ENCODE measurements around the gene MAGI1.

The MAGI1 gene

DNA sequence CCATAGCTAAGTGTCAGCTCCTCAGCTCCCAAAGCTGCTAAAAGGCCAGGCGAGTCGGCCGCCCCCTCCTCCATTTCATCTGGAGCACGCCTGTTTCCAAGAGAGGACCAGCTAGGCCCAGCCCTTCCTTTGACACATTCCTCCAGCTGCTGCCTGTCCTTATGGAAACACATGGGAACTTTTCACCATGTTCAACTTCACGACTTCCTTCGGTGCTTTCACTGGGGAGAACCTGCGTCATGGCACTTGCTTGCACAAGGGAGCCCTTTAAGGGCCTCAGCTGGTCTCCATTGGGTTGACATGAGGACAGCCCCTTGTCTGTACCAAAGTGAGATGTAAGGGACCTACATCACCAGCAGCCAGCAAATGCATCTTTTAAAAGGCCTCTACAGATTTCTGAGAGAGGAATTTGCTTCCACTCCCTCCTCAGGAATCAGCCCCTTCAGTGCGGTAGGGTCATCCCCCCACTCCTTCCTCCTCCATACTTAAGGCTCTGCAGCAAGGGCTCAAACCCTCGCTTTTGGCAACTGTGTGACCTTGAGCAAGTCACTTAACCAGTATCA, 2.1 kb downstream of the MAGI1 start:
- Histone ChIP-seq H3K4ac (ENCODE audit: low read depth in 1 of 2, low read length in 2 of 2) (no peak overlapping the region), H2AFZ (ENCODE audit: low read depth, low read length) (no peak overlapping the region), H3K36me3 (ENCODE audit: control insufficient read depth in 1 of 2, insufficient read depth in 2 of 2, low read depth in 1 of 2, low read length in 2 of 2) (no peaks in the 10 kb centered on the region), H3K27me3 (ENCODE audit: control insufficient read depth in 1 of 2, insufficient read depth in 1 of 2, low read length in 2 of 2) (no peaks in the 10 kb centered on the region), H2AK5ac (ENCODE audit: low read length, severe bottlenecking) (no peak overlapping the region), H3K18ac (ENCODE audit: low read depth in 1 of 2, low read length in 2 of 2) (no peak overlapping the region), H3K9me3 (ENCODE audit: control insufficient read depth, low read length) (no peaks in the 10 kb centered on the region), H2BK120ac (ENCODE audit: low read depth, low read length) (no peak overlapping the region), H3K23ac (ENCODE audit: low read length in 2 of 2) (no peak overlapping the region), H3K27ac (ENCODE audit: low read length, poor library complexity, severe bottlenecking) (no peak overlapping the region), H3K79me1 (replicated peaks; ENCODE audit: low read length, poor library complexity, severe bottlenecking) (peaks cover 12% of the 10 kb centered on the region), H3K9ac (ENCODE audit: low read length) (peak overlapping the region; percentile 93), H2BK15ac (ENCODE audit: low read depth, poor library complexity, severe bottlenecking) (no peak overlapping the region), H3K4me2 (ENCODE audit: low read length, poor library complexity, severe bottlenecking) (peak overlapping the region; percentile 90), H3K4me1 (ENCODE audit: control insufficient read depth, insufficient read depth, low read depth, low read length) (peaks cover 26% of the 10 kb centered on the region), H4K91ac (ENCODE audit: low read length) (no peak overlapping the region), H4K8ac (ENCODE audit: low read length) (no peak overlapping the region), H3K14ac (ENCODE audit: low read length in 2 of 2) (no peak overlapping the region), H3K4me3 (ENCODE audit: insufficient read depth in 1 of 2, low read depth in 1 of 2, low read length in 2 of 2) (peak overlapping the region in 1 of 2 experiments; percentile 97), H2BK5ac (ENCODE audit: low read depth, low read length, poor library complexity, severe bottlenecking) (no peak overlapping the region), H2BK12ac (ENCODE audit: low read length in 2 of 2) (no peak overlapping the region)
- 28% methylated on average over 8 of the region's 9 CpGs for WGBS
- peak; percentile 85 for DNase-seq

- Histone ChIP-seq H3K14ac (ENCODE audit: low read length in 2 of 2) (no peak overlapping the region), H3K9me3 (ENCODE audit: control insufficient read depth, low read length) (no peaks in the 10 kb centered on the region), H2BK5ac (ENCODE audit: low read depth, low read length, poor library complexity, severe bottlenecking) (no peak overlapping the region), H2AFZ (ENCODE audit: low read depth, low read length) (no peak overlapping the region), H2AK5ac (ENCODE audit: low read length, severe bottlenecking) (peak overlapping the region; percentile 49), H3K4me1 (ENCODE audit: control insufficient read depth, insufficient read depth, low read depth, low read length) (peaks cover 23% of the 10 kb centered on the region), H3K36me3 (ENCODE audit: control insufficient read depth in 1 of 2, insufficient read depth in 2 of 2, low read depth in 1 of 2, low read length in 2 of 2) (no peaks in the 10 kb centered on the region), H3K79me1 (replicated peaks; ENCODE audit: low read length, poor library complexity, severe bottlenecking) (peaks cover 14% of the 10 kb centered on the region), H3K4me3 (ENCODE audit: insufficient read depth in 1 of 2, low read depth in 1 of 2, low read length in 2 of 2) (peak overlapping the region in 1 of 2 experiments; percentile 97), H2BK120ac (ENCODE audit: low read depth, low read length) (no peak overlapping the region), H3K27me3 (ENCODE audit: control insufficient read depth in 1 of 2, insufficient read depth in 1 of 2, low read length in 2 of 2) (no peaks in the 10 kb centered on the region), H3K23ac (ENCODE audit: low read length in 2 of 2) (no peak overlapping the region), H4K91ac (ENCODE audit: low read length) (no peak overlapping the region), H4K8ac (ENCODE audit: low read length) (no peak overlapping the region), H3K27ac (ENCODE audit: low read length, poor library complexity, severe bottlenecking) (no peak overlapping the region), H3K4ac (ENCODE audit: low read depth in 1 of 2, low read length in 2 of 2) (no peak overlapping the region), H2BK15ac (ENCODE audit: low read depth, poor library complexity, severe bottlenecking) (no peak overlapping the region), H3K4me2 (ENCODE audit: low read length, poor library complexity, severe bottlenecking) (peak overlapping the region; percentile 90), H3K18ac (ENCODE audit: low read depth in 1 of 2, low read length in 2 of 2) (peak overlapping the region in 1 of 2 experiments; percentile 1), H3K9ac (ENCODE audit: low read length) (no peak overlapping the region), H2BK12ac (ENCODE audit: low read length in 2 of 2) (no peak overlapping the region)
- no peak for DNase-seq
- 49% methylated on average over 5 of the region's 5 CpGs for WGBS
Observed at GRCh38 chr3:66035763-66036477, 2.8 kb downstream of the MAGI1 start.

- Histone ChIP-seq H3K27me3 (ENCODE audit: control insufficient read depth in 1 of 2, insufficient read depth in 1 of 2, low read length in 2 of 2) (no peaks in the 10 kb centered on the region), H3K4me1 (ENCODE audit: control insufficient read depth, insufficient read depth, low read depth, low read length) (peaks cover 17% of the 10 kb centered on the region), H3K18ac (ENCODE audit: low read depth in 1 of 2, low read length in 2 of 2) (peak overlapping the region in 1 of 2 experiments; percentile 19), H2AK5ac (ENCODE audit: low read length, severe bottlenecking) (peak overlapping the region; percentile 53), H2BK5ac (ENCODE audit: low read depth, low read length, poor library complexity, severe bottlenecking) (no peak overlapping the region), H4K8ac (ENCODE audit: low read length) (no peak overlapping the region), H2BK12ac (ENCODE audit: low read length in 2 of 2) (peak overlapping the region in 1 of 2 experiments; percentile 24), H3K23ac (ENCODE audit: low read length in 2 of 2) (no peak overlapping the region), H3K9ac (ENCODE audit: low read length) (no peak overlapping the region), H3K27ac (ENCODE audit: low read length, poor library complexity, severe bottlenecking) (no peak overlapping the region), H2AFZ (ENCODE audit: low read depth, low read length) (no peak overlapping the region), H2BK15ac (ENCODE audit: low read depth, poor library complexity, severe bottlenecking) (no peak overlapping the region), H3K36me3 (ENCODE audit: control insufficient read depth in 1 of 2, insufficient read depth in 2 of 2, low read depth in 1 of 2, low read length in 2 of 2) (no peaks in the 10 kb centered on the region), H3K9me3 (ENCODE audit: control insufficient read depth, low read length) (no peaks in the 10 kb centered on the region), H3K79me1 (replicated peaks; ENCODE audit: low read length, poor library complexity, severe bottlenecking) (peaks cover 21% of the 10 kb centered on the region), H3K4me3 (ENCODE audit: insufficient read depth in 1 of 2, low read depth in 1 of 2, low read length in 2 of 2) (no peak overlapping the region), H4K91ac (ENCODE audit: low read length) (no peak overlapping the region), H2BK120ac (ENCODE audit: low read depth, low read length) (no peak overlapping the region), H3K4me2 (ENCODE audit: low read length, poor library complexity, severe bottlenecking) (no peak overlapping the region), H3K4ac (ENCODE audit: low read depth in 1 of 2, low read length in 2 of 2) (peak overlapping the region in 1 of 2 experiments; percentile 79), H3K14ac (ENCODE audit: low read length in 2 of 2) (peak overlapping the region in 1 of 2 experiments; percentile 69)
- DNase-seq, result no peak
- 70% methylated on average over 3 of the region's 3 CpGs for WGBS
Observed at GRCh38 chr3:66033241-66034138, 5.2 kb downstream of the MAGI1 start.
